ENCODE measurements around the gene KCNH3. TPM values are rescaled to one million over a fixed set of nuclear protein-coding genes. Genes with fewer than 3 reads are reported as not detected.

Gene KCNH3
- total RNA-seq, 2 experiments from 2014 or later: 0.06 to 0.57 TPM

GRCh38 chr12:49580572-49581535, 42.0 kb downstream of the KCNH3 start:
- Histone ChIP-seq H2AFZ (ENCODE audit: low read length) (no peak overlapping the region), H3K27ac (ENCODE audit: low read depth, low read length, poor library complexity, severe bottlenecking) (no peak overlapping the region), H4K20me1 (ENCODE audit: insufficient read depth, low read length) (no peaks in the 10 kb centered on the region), H3K4me3 (ENCODE audit: low read depth, low read length, poor library complexity, severe bottlenecking) (no peak overlapping the region), H3K4me2 (ENCODE audit: low read length) (no peak overlapping the region), H3K9me3 (ENCODE audit: low read length) (no peaks in the 10 kb centered on the region), H3K4me1 (ENCODE audit: insufficient read depth, low read length, poor library complexity, severe bottlenecking) (no peaks in the 10 kb centered on the region), H3K79me2 (ENCODE audit: insufficient read depth, low read depth, low read length) (no peaks in the 10 kb centered on the region), H3K36me3 (ENCODE audit: insufficient read depth, low read length) (peaks cover 12% of the 10 kb centered on the region), H3K9me2 (ENCODE audit: insufficient read depth, low read length) (no peaks in the 10 kb centered on the region)
- DNase-seq (ENCODE audit: low spot score): peak; percentile 69
- ChIA-PET CTCF (ENCODE audit: unreplicated experiment) (interaction anchor here (1.0 to 1.6 kb wide), 2 partner anchors 9 to 27 kb away, joined by 3 to 4 read pairs; no protein-coding TSS in a partner anchor), POLR2A (interaction anchor here (1.2 kb wide), 1 partner anchor 12 kb away, joined by 3 read pairs; no protein-coding TSS in a partner anchor)
- no peak for TF ChIP-seq EZH2phosphoT487 (IDR thresholded peaks at IDR 0.05; ENCODE audit: borderline replicate concordance, low read depth, low read length)
- TF ChIP-seq CTCF (conservative IDR thresholded peaks at IDR 0.05; ENCODE audit: low read length): peak; percentile 90
- intact Hi-C loops (cut with micrococcal nuclease; ENCODE audit: unreplicated experiment): loop anchor here (1.0 kb wide), 2 partner anchors 28 to 223 kb away; no protein-coding TSS in a partner anchor
- BruUV-seq (replicated peaks): no TSS peak

- CTCF ChIA-PET (ENCODE audit: unreplicated experiment): interaction anchor here (1.6 kb wide), 1 partner anchor 28 kb away, joined by 4 read pairs; no protein-coding TSS in a partner anchor
- POLR2A ChIA-PET: interaction anchor here (0.6 to 1.0 kb wide), 3 partner anchors 38 to 678 kb away, joined by 3 read pairs; partner anchors contain the start of gene SPATS2
- H3K79me2 ChIP-seq (ENCODE audit: insufficient read depth, low read depth, low read length): no peaks in the 10 kb centered on the region
- intact Hi-C loops (cut with micrococcal nuclease; ENCODE audit: unreplicated experiment): no loop called here
- BruUV-seq (replicated peaks): no TSS peak
- H2AFZ ChIP-seq (ENCODE audit: low read length): no peak overlapping the region
- H3K27ac ChIP-seq (ENCODE audit: low read depth, low read length, poor library complexity, severe bottlenecking): no peak overlapping the region
- H4K20me1 ChIP-seq (ENCODE audit: insufficient read depth, low read length): no peaks in the 10 kb centered on the region
- H3K9me2 ChIP-seq (ENCODE audit: insufficient read depth, low read length): no peaks in the 10 kb centered on the region
- no peak overlapping the region for H3K4me3 ChIP-seq (ENCODE audit: low read depth, low read length, poor library complexity, severe bottlenecking)
- no peak for DNase-seq (ENCODE audit: low spot score)
- peaks cover 9% of the 10 kb centered on the region for H3K36me3 ChIP-seq (ENCODE audit: insufficient read depth, low read length)
- H3K4me1 ChIP-seq (ENCODE audit: insufficient read depth, low read length, poor library complexity, severe bottlenecking): no peaks in the 10 kb centered on the region
- H3K9me3 ChIP-seq (ENCODE audit: low read length): no peaks in the 10 kb centered on the region
- TF ChIP-seq EZH2phosphoT487 (IDR thresholded peaks at IDR 0.05; ENCODE audit: borderline replicate concordance, low read depth, low read length) (no peak), CTCF (conservative IDR thresholded peaks at IDR 0.05; ENCODE audit: low read length) (no peak)
- H3K4me2 ChIP-seq (ENCODE audit: low read length): no peak overlapping the region
These were observed 43.4 kb downstream of the KCNH3 start for GRCh38 chr12:49582201-49582600.
